Tibial artery (tissue), 4 donors: Measurements from ENCODE around the gene TET1.
A peak's percentile ranks its signal among the peaks of the same experiment; 100 is the strongest.
"Not testable (repeated sequence)": the region's sequence is repeated elsewhere in the genome, so short reads cannot be mapped to it uniquely, and the experiment has no call there.

Source experiments
- DNase-seq, 2 donors: peaks; one replicate each; pipeline ENCODE4 v3.0.0-alpha.2; 2019
- H3K27ac ChIP-seq, 2 donors: fragments of 200-600 bp; sonication (generic) in 1 of 2; 1 replicate in 1 of 2; 2 replicates in 1 of 2; pipeline ENCODE4 v1.5.1; 2018 to 2019; ENCODE audit warnings: mild to moderate bottlenecking in 1 of 2
- H3K27me3 ChIP-seq, 2 donors: fragments of 200-600 bp; sonication (generic) in 1 of 2; one replicate each; pipeline versions ENCODE4 v1.5.1 to v1.6.0; 2016 to 2019
- H3K36me3 ChIP-seq, 3 donors: fragments of 200-600 bp; sonication (generic) in 2 of 3; one replicate each; pipeline ENCODE4 v1.5.1; 2016 to 2019; ENCODE audit warnings: mild to moderate bottlenecking in 2 of 3
- H3K4me1 ChIP-seq, 4 donors: fragments of 200-600 bp; sonication (generic) in 2 of 4; 1 replicate in 3 of 4; 2 replicates in 1 of 4; pipeline ENCODE4 v1.5.1; 2016 to 2019
- H3K4me3 ChIP-seq, 2 donors: fragments of 200-600 bp; sonication (generic) in 1 of 2; 1 replicate in 1 of 2; 2 replicates in 1 of 2; pipeline ENCODE4 v1.5.1; 2018 to 2019; ENCODE audit warnings: mild to moderate bottlenecking in 2 of 2
- H3K9me3 ChIP-seq, 3 donors: fragments of 200-600 bp; sonication (generic) in 1 of 3; one replicate each; pipeline ENCODE4 v1.5.1; 2016 to 2019
- intact Hi-C: fragments of 100-400 bp; cut with DNase I; formaldehyde crosslinking; loops from one replicate; pipeline ENCODE4 v1.15.0; 2023; ENCODE audit warnings: low total_unique reads
- TF ChIP-seq, protein P1 (sequence below), 2 experiments: fragments of 200-600 bp in 1 of 2; fragments of 450-650 bp in 1 of 2; IDR thresholded peaks; one replicate each; pipeline ENCODE4 v1.5.1; 2017 to 2019; ENCODE audit warnings: antibody characterized with exemption in 2 of 2, mild to moderate bottlenecking in 1 of 2, moderate library complexity in 1 of 2

Gene TET1

DNA sequence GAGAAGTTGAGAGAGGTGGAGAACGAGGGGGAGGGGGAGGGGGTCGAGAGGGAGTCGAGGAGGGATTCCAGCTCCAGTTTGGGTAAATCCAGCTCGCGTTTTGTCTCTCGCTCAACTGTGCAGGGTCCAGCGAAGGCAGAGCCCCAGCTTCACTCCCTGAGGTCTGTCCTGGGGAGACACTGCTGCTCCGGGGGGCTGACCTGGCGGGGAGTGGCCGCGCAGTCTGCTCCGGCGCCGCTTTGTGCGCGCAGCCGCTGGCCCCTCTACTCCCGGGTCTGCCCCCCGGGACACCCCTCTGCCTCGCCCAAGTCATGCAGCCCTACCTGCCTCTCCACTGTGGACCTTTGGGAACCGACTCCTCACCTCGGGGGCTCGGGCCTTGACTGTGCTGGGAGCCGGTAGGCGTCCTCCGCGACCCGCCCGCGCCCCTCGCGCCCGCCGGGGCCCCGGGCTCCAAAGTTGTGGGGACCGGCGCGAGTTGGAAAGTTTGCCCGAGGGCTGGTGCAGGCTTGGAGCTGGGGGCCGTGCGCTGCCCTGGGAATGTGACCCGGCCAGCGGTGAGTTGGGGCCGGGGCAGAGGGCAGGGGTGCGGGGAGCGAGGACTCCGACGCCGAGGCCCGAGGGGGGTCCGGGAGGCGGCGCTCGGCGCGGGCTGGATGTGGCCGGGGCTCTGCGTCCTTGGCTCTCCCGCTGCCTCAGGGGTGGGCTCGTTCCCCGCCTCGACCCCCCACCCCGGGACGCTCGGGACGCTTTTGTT, at the start of gene TET1:
Gene TET1, plus strand, starts transcription at position 152 of the 757 bp plus-strand sequence. CDS start 12,002 bp downstream, outside the sequence.
- peaks cover 0 to 10% of the 10 kb centered on the region in 2 donors for H3K27me3 ChIP-seq
- peaks cover 0 to 27% (median 19%) of the 10 kb centered on the region in 4 donors for H3K4me1 ChIP-seq
- peak within 1 kb of the TSS; percentile 5 to 44 for H3K27ac ChIP-seq
- DNase-seq: peak; percentile 28 to 67
- H3K4me3 ChIP-seq: peak within 1 kb of the TSS; percentile 62 to 69
- H3K36me3 ChIP-seq: no peaks in the 10 kb centered on the region
- TF ChIP-seq, protein P1, sequence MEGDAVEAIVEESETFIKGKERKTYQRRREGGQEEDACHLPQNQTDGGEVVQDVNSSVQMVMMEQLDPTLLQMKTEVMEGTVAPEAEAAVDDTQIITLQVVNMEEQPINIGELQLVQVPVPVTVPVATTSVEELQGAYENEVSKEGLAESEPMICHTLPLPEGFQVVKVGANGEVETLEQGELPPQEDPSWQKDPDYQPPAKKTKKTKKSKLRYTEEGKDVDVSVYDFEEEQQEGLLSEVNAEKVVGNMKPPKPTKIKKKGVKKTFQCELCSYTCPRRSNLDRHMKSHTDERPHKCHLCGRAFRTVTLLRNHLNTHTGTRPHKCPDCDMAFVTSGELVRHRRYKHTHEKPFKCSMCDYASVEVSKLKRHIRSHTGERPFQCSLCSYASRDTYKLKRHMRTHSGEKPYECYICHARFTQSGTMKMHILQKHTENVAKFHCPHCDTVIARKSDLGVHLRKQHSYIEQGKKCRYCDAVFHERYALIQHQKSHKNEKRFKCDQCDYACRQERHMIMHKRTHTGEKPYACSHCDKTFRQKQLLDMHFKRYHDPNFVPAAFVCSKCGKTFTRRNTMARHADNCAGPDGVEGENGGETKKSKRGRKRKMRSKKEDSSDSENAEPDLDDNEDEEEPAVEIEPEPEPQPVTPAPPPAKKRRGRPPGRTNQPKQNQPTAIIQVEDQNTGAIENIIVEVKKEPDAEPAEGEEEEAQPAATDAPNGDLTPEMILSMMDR (IDR thresholded peaks at IDR 0.05): no peak
- intact Hi-C loops: no loop called here
- H3K9me3 ChIP-seq: no peaks in the 10 kb centered on the region

DNA sequence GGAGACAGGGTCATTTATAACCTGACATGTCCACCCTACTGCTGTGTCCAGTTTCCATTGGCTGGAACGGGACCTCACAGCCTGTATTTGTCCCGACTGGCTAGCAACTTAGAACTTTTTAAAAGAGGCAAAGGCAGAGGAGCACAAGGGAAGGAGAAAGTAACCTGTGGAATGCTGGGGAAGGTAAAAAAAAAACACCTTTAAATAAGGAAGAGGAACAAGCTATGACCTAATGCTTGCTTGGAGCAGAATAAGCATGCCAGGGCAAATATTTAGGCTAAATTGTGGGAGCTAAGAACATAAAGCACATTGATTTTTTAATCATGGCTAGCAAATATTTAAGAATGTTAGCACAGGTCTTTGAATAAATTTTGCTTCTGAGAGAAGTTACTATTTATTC, 43.9 kb upstream of the TET1 start:
- H3K27me3 ChIP-seq, intact Hi-C loops, H3K27ac ChIP-seq, H3K9me3 ChIP-seq, DNase-seq, H3K4me3 ChIP-seq, H3K4me1 ChIP-seq: not testable (repeated sequence)
- peaks cover 0 to 34% (median 11%) of the 10 kb centered on the region in 3 donors for H3K36me3 ChIP-seq

DNA sequence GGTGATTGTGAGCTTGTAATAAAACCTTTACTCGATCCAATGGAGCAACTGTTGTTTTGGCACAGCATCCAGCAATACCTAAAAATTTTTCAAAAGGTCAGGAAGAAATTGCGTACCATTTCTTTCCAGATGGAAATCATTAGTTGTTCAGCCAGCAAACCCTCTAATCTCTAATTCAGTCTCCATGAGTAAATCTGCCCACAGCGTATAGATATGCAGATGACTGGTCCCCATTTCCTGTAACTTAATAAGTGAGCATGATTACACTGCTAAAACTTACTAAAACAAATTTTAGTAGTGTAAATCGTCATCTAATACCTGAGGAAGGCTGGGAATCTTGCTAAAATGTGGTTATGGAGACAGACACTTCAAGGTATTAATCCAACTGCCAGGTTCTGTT, 43.4 kb upstream of the TET1 start:
- DNase-seq: no peak
- Histone ChIP-seq H3K27ac (no peak overlapping the region), H3K36me3 (peaks cover 0 to 35% (median 6%) of the 10 kb centered on the region in 3 donors), H3K9me3 (no peaks in the 10 kb centered on the region), H3K4me1 (no peaks in the 10 kb centered on the region), H3K27me3 (no peaks in the 10 kb centered on the region), H3K4me3 (no peak overlapping the region)
- TF ChIP-seq, protein P1 (IDR thresholded peaks at IDR 0.05): no peak
- intact Hi-C loops: no loop called here

DNA sequence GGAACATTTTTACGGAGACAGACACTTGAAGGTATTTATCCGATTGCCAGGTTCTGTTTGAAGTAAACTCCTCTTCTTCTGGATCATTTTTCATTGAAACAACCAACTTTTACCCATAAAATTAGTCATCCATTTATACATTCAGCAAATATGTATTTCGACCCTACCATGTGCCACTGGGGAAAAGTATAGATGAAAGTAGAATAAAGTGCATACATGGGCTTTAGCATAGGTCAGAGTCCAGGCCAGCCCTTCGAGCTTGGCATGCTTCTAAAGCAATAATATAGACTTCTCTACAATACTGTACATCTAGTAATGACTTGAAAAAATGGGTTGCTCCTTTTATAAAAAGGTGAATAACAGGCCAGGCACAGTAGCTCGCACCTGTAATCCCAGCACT, 42.9 kb upstream of the TET1 start:
- TF ChIP-seq, protein P1 (IDR thresholded peaks at IDR 0.05): no peak
- intact Hi-C loops: no loop called here
- DNase-seq: no peak
- H3K4me1 ChIP-seq: no peaks in the 10 kb centered on the region
- H3K4me3 ChIP-seq: no peak overlapping the region
- no peaks in the 10 kb centered on the region for H3K27me3 ChIP-seq
- no peak overlapping the region for H3K27ac ChIP-seq
- peaks cover 0 to 35% (median 5%) of the 10 kb centered on the region in 3 donors for H3K36me3 ChIP-seq
- no peaks in the 10 kb centered on the region for H3K9me3 ChIP-seq

DNA sequence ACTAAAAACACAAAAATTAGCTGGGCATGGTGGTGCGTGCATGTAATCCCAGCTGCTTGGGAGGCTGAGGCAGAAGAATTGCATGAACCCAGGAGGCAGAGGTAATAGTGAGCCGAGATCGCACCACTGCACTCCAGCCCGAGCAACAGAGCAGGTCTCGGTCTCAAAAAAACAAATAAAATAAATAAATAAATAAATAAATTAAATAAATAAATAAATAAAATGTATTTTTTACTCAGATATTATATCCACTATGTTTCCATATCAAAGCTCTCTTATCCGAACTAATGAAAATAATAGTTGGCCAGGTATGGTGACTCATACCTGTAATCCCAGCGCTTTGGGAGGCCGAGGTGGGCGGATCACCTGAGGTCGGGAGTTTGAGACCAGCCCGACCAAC, 41.5 kb upstream of the TET1 start:
- DNase-seq, H3K27ac ChIP-seq, H3K9me3 ChIP-seq, intact Hi-C loops, H3K27me3 ChIP-seq, H3K4me3 ChIP-seq, H3K4me1 ChIP-seq: not testable (repeated sequence)
- H3K36me3 ChIP-seq: peaks cover 0 to 31% (median 0%) of the 10 kb centered on the region in 3 donors

DNA sequence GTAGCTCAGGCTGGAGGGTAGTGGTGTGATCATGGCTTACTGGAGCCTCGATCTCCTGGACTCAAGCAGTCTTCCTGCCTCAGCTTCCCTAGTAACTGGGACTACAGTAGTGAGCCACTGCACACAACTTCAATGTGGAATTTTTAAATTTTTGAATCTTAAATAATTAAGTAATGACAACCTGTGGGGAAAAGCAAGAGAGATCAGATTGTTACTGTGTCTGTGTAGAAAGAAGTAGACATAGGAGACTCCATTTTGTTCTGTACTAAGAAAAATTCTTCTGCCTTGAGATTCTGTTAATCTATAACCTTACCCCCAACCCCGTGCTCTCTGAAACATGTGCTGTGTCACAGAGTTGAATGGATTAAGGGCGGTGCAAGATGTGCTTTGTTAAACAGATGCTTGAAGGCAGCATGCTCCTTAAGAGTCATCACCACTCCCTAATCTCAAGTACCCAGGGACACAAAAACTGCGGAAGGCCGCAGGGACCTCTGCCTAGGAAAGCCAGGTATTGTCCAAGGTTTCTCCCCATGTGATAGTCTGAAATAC, 34.6 kb upstream of the TET1 start:
- peaks cover 0 to 17% (median 5%) of the 10 kb centered on the region in 4 donors for H3K4me1 ChIP-seq
- H3K9me3 ChIP-seq, H3K27me3 ChIP-seq, DNase-seq, intact Hi-C loops, H3K27ac ChIP-seq, H3K4me3 ChIP-seq: not testable (repeated sequence)
- H3K36me3 ChIP-seq: peaks cover 0 to 23% (median 0%) of the 10 kb centered on the region in 3 donors

DNA sequence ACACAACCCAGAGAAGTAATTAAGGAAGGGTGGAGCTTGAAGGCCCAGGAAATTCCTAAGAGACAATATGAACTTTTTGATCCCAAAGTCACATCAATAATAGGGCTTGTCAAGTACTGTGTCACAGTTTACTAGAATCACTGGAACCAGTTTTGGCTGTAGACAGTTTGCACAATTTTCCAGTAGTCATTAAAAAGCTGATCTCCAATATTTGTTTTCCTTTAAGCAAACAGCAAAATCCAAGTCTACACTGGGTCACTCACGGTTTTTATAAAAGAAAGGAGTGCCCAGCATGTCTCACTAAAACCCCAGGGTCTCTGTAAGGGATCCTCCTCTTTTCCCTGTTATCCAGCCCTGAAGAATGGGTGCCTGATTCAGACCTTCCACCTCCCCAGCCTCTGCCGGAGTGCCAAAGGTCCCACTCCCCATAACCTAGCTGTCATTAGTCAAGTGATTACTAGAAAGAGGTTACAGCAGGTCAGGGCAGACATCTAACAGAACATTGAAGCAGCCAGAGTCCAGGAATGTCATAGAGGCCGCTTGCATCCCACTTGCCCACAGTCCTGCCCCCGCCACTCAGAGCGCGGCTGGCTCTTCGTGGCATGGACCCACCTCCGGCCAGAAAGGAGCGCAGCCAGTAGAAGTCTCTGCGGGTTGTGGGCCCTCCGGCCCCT, 33.4 kb upstream of the TET1 start:
- no peaks in the 10 kb centered on the region for H3K27me3 ChIP-seq
- H3K27ac ChIP-seq: peak overlapping the region; percentile 89 to 90
- H3K36me3 ChIP-seq: peaks cover 0 to 16% (median 0%) of the 10 kb centered on the region in 3 donors
- TF ChIP-seq, protein P1 (IDR thresholded peaks at IDR 0.05): no peak
- intact Hi-C loops: no loop called here
- H3K4me1 ChIP-seq: peaks cover 0 to 17% (median 5%) of the 10 kb centered on the region in 4 donors
- H3K9me3 ChIP-seq: no peaks in the 10 kb centered on the region
- DNase-seq: no peak
- peak overlapping the region; percentile 73 to 77 for H3K4me3 ChIP-seq
